Measurements from ENCODE around the gene KCNE3.

KCNE3 gene

GRCh38 chr11:74493791-74494630 is 26.7 kb upstream of the KCNE3 start:
- Histone ChIP-seq H3K4me3 (ENCODE audit: low read length, poor library complexity, severe bottlenecking) (peak overlapping the region; percentile 84), H2AFZ (ENCODE audit: low read length) (peak overlapping the region; percentile 99), H3K9me3 (ENCODE audit: insufficient read depth, low read depth, low read length) (no peaks in the 10 kb centered on the region), H3K9ac (ENCODE audit: low read depth, low read length, poor library complexity, severe bottlenecking) (peak overlapping the region; percentile 94), H3K9me2 (replicated peaks; ENCODE audit: low read depth, low read length) (no peaks in the 10 kb centered on the region), H3K4me1 (ENCODE audit: insufficient read depth, low read length, poor library complexity, severe bottlenecking) (no peaks in the 10 kb centered on the region), H3K79me2 (ENCODE audit: insufficient read depth, low read length) (no peaks in the 10 kb centered on the region), H3F3A (ENCODE audit: low read depth) (no peaks in the 10 kb centered on the region), H3K4me2 (ENCODE audit: low read depth, low read length, poor library complexity, severe bottlenecking) (peak overlapping the region; percentile 96), H3K36me3 (ENCODE audit: insufficient read depth, low read length) (no peaks in the 10 kb centered on the region), H3K27me3 (ENCODE audit: insufficient read depth, low read length, poor library complexity, severe bottlenecking) (no peaks in the 10 kb centered on the region), H4K20me1 (ENCODE audit: insufficient read depth, low read length, poor library complexity, severe bottlenecking) (no peaks in the 10 kb centered on the region)
- TF ChIP-seq, protein P1, sequence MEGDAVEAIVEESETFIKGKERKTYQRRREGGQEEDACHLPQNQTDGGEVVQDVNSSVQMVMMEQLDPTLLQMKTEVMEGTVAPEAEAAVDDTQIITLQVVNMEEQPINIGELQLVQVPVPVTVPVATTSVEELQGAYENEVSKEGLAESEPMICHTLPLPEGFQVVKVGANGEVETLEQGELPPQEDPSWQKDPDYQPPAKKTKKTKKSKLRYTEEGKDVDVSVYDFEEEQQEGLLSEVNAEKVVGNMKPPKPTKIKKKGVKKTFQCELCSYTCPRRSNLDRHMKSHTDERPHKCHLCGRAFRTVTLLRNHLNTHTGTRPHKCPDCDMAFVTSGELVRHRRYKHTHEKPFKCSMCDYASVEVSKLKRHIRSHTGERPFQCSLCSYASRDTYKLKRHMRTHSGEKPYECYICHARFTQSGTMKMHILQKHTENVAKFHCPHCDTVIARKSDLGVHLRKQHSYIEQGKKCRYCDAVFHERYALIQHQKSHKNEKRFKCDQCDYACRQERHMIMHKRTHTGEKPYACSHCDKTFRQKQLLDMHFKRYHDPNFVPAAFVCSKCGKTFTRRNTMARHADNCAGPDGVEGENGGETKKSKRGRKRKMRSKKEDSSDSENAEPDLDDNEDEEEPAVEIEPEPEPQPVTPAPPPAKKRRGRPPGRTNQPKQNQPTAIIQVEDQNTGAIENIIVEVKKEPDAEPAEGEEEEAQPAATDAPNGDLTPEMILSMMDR (conservative IDR thresholded peaks at IDR 0.05; ENCODE audit: low read length) = no peak; the same call in 1 of the 2 replicates
- TF ChIP-seq EZH2phosphoT487 (IDR thresholded peaks at IDR 0.05; ENCODE audit: borderline replicate concordance) = no peak

DNA sequence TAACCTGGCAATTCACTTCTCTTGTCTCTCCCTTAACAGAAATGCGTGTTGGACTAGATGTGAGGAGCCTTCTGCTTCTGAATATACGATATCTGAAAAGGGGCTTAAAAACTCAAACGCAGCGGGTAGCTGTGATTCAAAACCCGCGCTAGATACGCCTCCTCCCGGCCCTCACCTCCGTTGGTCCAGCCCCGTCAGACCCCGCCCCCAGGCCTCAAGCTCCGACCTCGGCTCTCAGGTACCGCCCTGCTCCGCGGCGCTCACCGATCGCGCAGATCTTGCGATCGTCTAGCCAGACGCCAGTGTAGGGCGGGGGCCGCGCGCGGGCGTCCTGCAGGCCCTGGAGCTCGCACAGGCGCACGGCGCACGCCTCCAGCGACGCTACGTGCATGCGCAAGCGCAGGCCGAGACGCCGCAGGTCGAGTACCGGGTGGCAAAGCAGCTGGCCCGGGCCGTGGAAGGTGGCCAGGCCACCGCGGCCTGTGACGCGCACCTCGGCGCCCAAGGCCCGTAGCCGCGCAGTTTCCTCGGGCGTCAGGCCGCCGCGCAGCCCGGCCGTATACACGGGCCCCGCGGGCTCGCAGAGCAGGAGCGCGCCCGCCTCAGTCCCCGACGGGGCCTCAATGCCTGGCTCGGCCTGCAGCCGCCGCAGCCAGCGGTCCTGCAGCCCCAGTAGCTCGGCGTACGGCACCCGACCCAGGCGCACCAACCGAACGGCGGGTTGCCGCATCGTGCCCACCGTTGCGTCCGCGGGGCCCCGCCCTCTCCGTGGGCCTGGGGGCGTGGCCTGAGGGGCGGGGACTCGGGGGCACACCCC is 25.8 kb upstream of the KCNE3 start, which contains the start of gene LIPT2:
LIPT2 (minus strand) TSS at position 751 of the 817 bp plus-strand sequence; CDS start at position 730, 21 bp downstream.
- peak within 1 kb of the TSS; percentile 99 for H2AFZ ChIP-seq (ENCODE audit: low read length)
- peak within 1 kb of the TSS; percentile 84 for H3K4me3 ChIP-seq (ENCODE audit: low read length, poor library complexity, severe bottlenecking)
- H3K9ac ChIP-seq (ENCODE audit: low read depth, low read length, poor library complexity, severe bottlenecking) = peak within 1 kb of the TSS; percentile 94
- H3K27me3 ChIP-seq (ENCODE audit: insufficient read depth, low read length, poor library complexity, severe bottlenecking) = no peaks in the 10 kb centered on the region
- H3F3A ChIP-seq (ENCODE audit: low read depth) = no peaks in the 10 kb centered on the region
- no peaks in the 10 kb centered on the region for H3K79me2 ChIP-seq (ENCODE audit: insufficient read depth, low read length)
- H3K4me1 ChIP-seq (ENCODE audit: insufficient read depth, low read length, poor library complexity, severe bottlenecking) = no peaks in the 10 kb centered on the region
- no peaks in the 10 kb centered on the region for H3K9me2 ChIP-seq (replicated peaks; ENCODE audit: low read depth, low read length)
- no peak for TF ChIP-seq EZH2phosphoT487 (IDR thresholded peaks at IDR 0.05; ENCODE audit: borderline replicate concordance)
- TF ChIP-seq, protein P1 (conservative IDR thresholded peaks at IDR 0.05; ENCODE audit: low read length) = no peak
- no peaks in the 10 kb centered on the region for H3K36me3 ChIP-seq (ENCODE audit: insufficient read depth, low read length)
- H3K4me2 ChIP-seq (ENCODE audit: low read depth, low read length, poor library complexity, severe bottlenecking) = peak within 1 kb of the TSS; percentile 96
- H3K9me3 ChIP-seq (ENCODE audit: insufficient read depth, low read depth, low read length) = no peaks in the 10 kb centered on the region
- H4K20me1 ChIP-seq (ENCODE audit: insufficient read depth, low read length, poor library complexity, severe bottlenecking) = no peaks in the 10 kb centered on the region

DNA sequence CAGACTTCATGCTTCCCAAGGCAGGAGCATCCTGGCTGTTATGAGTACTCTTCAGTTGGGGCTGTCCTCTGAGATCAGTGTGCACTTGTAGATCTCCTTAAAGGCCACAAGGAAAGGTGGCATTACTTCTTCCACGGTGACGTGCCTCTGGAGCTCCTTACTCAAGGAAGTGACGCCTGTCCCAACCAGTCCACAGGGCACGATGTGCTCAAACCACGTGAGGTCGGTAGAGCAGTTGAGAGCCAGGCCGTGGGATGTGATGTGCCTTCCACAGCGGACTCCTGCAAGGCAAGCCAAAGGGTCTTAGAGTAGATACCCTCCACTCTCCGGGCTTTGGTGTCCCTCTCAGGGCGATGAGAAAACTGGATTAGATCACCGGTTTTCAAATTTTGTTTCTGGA is 24.7 kb upstream of the KCNE3 start:
- Histone ChIP-seq H3K4me2 (ENCODE audit: low read depth, low read length, poor library complexity, severe bottlenecking) (peak overlapping the region; percentile 96), H3K36me3 (ENCODE audit: insufficient read depth, low read length) (no peaks in the 10 kb centered on the region), H2AFZ (ENCODE audit: low read length) (no peak overlapping the region)

More for the DNA sequence above, 24.7 kb upstream of the KCNE3 start:
- H3F3A ChIP-seq (ENCODE audit: low read depth) = no peaks in the 10 kb centered on the region
- H4K20me1 ChIP-seq (ENCODE audit: insufficient read depth, low read length, poor library complexity, severe bottlenecking) = no peaks in the 10 kb centered on the region
- TF ChIP-seq, protein P1 (conservative IDR thresholded peaks at IDR 0.05; ENCODE audit: low read length) = no peak
- no peak for TF ChIP-seq EZH2phosphoT487 (IDR thresholded peaks at IDR 0.05; ENCODE audit: borderline replicate concordance)
- no peaks in the 10 kb centered on the region for H3K79me2 ChIP-seq (ENCODE audit: insufficient read depth, low read length)
- no peaks in the 10 kb centered on the region for H3K9me2 ChIP-seq (replicated peaks; ENCODE audit: low read depth, low read length)
- no peak overlapping the region for H3K9ac ChIP-seq (ENCODE audit: low read depth, low read length, poor library complexity, severe bottlenecking)
- H3K4me3 ChIP-seq (ENCODE audit: low read length, poor library complexity, severe bottlenecking) = no peak overlapping the region
- no peaks in the 10 kb centered on the region for H3K9me3 ChIP-seq (ENCODE audit: insufficient read depth, low read depth, low read length)
- no peaks in the 10 kb centered on the region for H3K4me1 ChIP-seq (ENCODE audit: insufficient read depth, low read length, poor library complexity, severe bottlenecking)
- H3K27me3 ChIP-seq (ENCODE audit: insufficient read depth, low read length, poor library complexity, severe bottlenecking) = no peaks in the 10 kb centered on the region
